GM23338 (cell line): ENCODE data around the gene CD4. TPM values are rescaled to one million over a fixed set of nuclear protein-coding genes. Genes with fewer than 3 reads are reported as not detected.

Source experiments
- ATAC-seq: fragments of 200-7000 bp; cut with Tn5 transposase; 3 replicates; pipeline ENCODE4 v1.9.1; 2020
- DNase-seq: peaks from one replicate; pipeline ENCODE4 v3.0.0-alpha.2; 2015; ENCODE audit warnings: low spot score
- H2AFZ ChIP-seq: fragments of 200-600 bp; sonication (generic); 2 replicates; pipeline ENCODE4 v1.8.0; 2016; ENCODE audit warnings: antibody characterized with exemption, mild to moderate bottlenecking, moderate library complexity
- H3F3A ChIP-seq: fragments of 200-600 bp; sonication (generic); replicated peaks from 2 replicates; pipeline ENCODE4 v1.8.0; 2017; ENCODE audit warnings: antibody characterized with exemption, mixed run types, low read depth
- H3K27ac ChIP-seq: fragments of 200-600 bp; sonication (generic); 2 replicates; pipeline ENCODE4 v1.6.1; 2016; ENCODE audit warnings: low read depth
- H3K27me3 ChIP-seq: fragments of 200-600 bp; sonication (generic); 2 replicates; pipeline ENCODE4 v1.8.0; 2016; ENCODE audit warnings: mild to moderate bottlenecking, mixed run types, moderate library complexity; ENCODE audit not compliant: insufficient read depth
- H3K36me3 ChIP-seq: fragments of 200-600 bp; sonication (generic); 2 replicates; pipeline ENCODE4 v1.8.0; 2016; ENCODE audit warnings: mild to moderate bottlenecking; ENCODE audit not compliant: insufficient read depth
- H3K4me1 ChIP-seq: fragments of 200-600 bp; sonication (generic); 2 replicates; pipeline ENCODE4 v1.8.0; 2016; ENCODE audit warnings: mild to moderate bottlenecking, moderate library complexity; ENCODE audit not compliant: insufficient read depth
- H3K4me2 ChIP-seq: fragments of 200-600 bp; sonication (generic); 2 replicates; pipeline ENCODE4 v1.7.1; 2017; ENCODE audit warnings: mixed run types
- H3K4me3 ChIP-seq: fragments of 200-600 bp; sonication (generic); 2 replicates; pipeline ENCODE4 v1.6.1; 2016; ENCODE audit warnings: mixed run types
- H3K79me2 ChIP-seq: fragments of 200-600 bp; sonication (generic); replicated peaks from 2 replicates; pipeline ENCODE4 v1.8.0; 2017; ENCODE audit warnings: mild to moderate bottlenecking; ENCODE audit not compliant: insufficient read depth
- H3K9me2 ChIP-seq: fragments of 200-600 bp; sonication (generic); 2 replicates; pipeline ENCODE4 v1.8.0; 2017; ENCODE audit not compliant: insufficient read depth
- H4K20me1 ChIP-seq: fragments of 200-600 bp; sonication (generic); replicated peaks from 2 replicates; pipeline ENCODE4 v1.8.0; 2017; ENCODE audit warnings: mild to moderate bottlenecking; ENCODE audit not compliant: insufficient read depth
- H3K27ac Mint-ChIP-seq: 2 replicates; pipeline ENCODE4 v1.8.0; 2020; ENCODE audit warnings: inconsistent platforms, mild to moderate bottlenecking, moderate library complexity, mixed read lengths
- H3K27me3 Mint-ChIP-seq: 3 replicates; pipeline ENCODE4 v1.8.0; 2022; ENCODE audit warnings: low read depth, mild to moderate bottlenecking, moderate library complexity, mixed read lengths, inconsistent platforms; ENCODE audit not compliant: insufficient read depth, poor library complexity
- H3K36me3 Mint-ChIP-seq: 3 replicates; pipeline ENCODE4 v1.8.0; 2021; ENCODE audit warnings: low read depth, mild to moderate bottlenecking, inconsistent platforms, moderate library complexity, mixed read lengths
- H3K4me1 Mint-ChIP-seq: 3 replicates; pipeline ENCODE4 v1.8.0; 2020; ENCODE audit warnings: mild to moderate bottlenecking, inconsistent platforms, mixed read lengths
- H3K4me3 Mint-ChIP-seq: 3 replicates; pipeline ENCODE4 v1.8.0; 2021; ENCODE audit warnings: moderate library complexity, mild to moderate bottlenecking, inconsistent platforms, mixed read lengths
- H3K9me3 Mint-ChIP-seq: 3 replicates; pipeline ENCODE4 v1.8.0; 2020; ENCODE audit warnings: moderate library complexity, mild to moderate bottlenecking, inconsistent platforms, mixed read lengths
- CREB1 ChIP-seq: fragments of 250-450 bp; sonication (Bioruptor Pico); IDR thresholded peaks from 2 replicates; pipeline ENCODE4 v1.5.0; 2020; ENCODE audit warnings: low read depth, mild to moderate bottlenecking, moderate library complexity
- EZH2 ChIP-seq: fragments of 200-600 bp; sonication (generic); IDR thresholded peaks from one replicate; pipeline ENCODE4 v1.8.0; 2017; ENCODE audit warnings: antibody characterized with exemption, mild to moderate bottlenecking, low read depth; ENCODE audit not compliant: unreplicated experiment
- EZH2phosphoT487 ChIP-seq: fragments of 200-600 bp; sonication (generic); IDR thresholded peaks from one replicate; pipeline ENCODE4 v1.8.1; 2018; ENCODE audit warnings: antibody characterized with exemption; ENCODE audit not compliant: unreplicated experiment
- JUNB ChIP-seq: IDR thresholded peaks from one replicate; pipeline ENCODE4 v1.6.1; 2016; ENCODE audit warnings: antibody characterized with exemption; ENCODE audit not compliant: unreplicated experiment
- POLR2AphosphoS5 ChIP-seq: IDR thresholded peaks from 2 replicates; pipeline ENCODE4 v1.6.1; 2016; ENCODE audit warnings: antibody characterized with exemption, low read depth
- STAT1 ChIP-seq: IDR thresholded peaks from one replicate; pipeline ENCODE4 v1.6.1; 2016; ENCODE audit warnings: antibody characterized with exemption; ENCODE audit not compliant: unreplicated experiment
- ZNF114 ChIP-seq: fragments of 250-450 bp; sonication (Bioruptor Pico); IDR thresholded peaks from 2 replicates; pipeline ENCODE4 v1.5.0; 2020; ENCODE audit warnings: mild to moderate bottlenecking, moderate library complexity
- ZNF331 ChIP-seq: fragments of 250-450 bp; sonication (Bioruptor Pico); IDR thresholded peaks from 2 replicates; pipeline ENCODE4 v1.5.0; 2020; ENCODE audit warnings: low read depth, mild to moderate bottlenecking, moderate library complexity
- polyA plus RNA-seq: library from polyadenylated mRNA; unstranded; fragments of >200 nt; fragmentation: Nextera tagmentation; extraction: Ambion mirVana; gene quantifications from 2 replicates; pipeline ENCODE4 v1.2.1, GENCODE V29; 2016
- total RNA-seq: library from RNA; depleted of rRNA; stranded (reverse); fragments of >200 nt; shearing (Covaris generic); gene quantifications from 2 replicates; pipeline ENCODE4 v1.2.3, GENCODE V29; 2014
- TF ChIP-seq, protein P1 (sequence below): IDR thresholded peaks from one replicate; pipeline ENCODE4 v1.6.1; 2018; ENCODE audit warnings: antibody characterized with exemption; ENCODE audit not compliant: unreplicated experiment
- TF ChIP-seq, protein P2 (sequence below), 2 experiments: fragments of 200-600 bp in 1 of 2; sonication (generic) in 1 of 2; conservative IDR thresholded peaks; 2 replicates each; pipeline versions ENCODE4 v1.5.1 to v1.6.1; 2016 to 2017; ENCODE audit warnings: antibody characterized with exemption in 2 of 2, low read depth in 2 of 2, mild to moderate bottlenecking in 2 of 2, moderate library complexity in 1 of 2

CD4 gene
- total and polyA plus RNA-seq, 2 experiments from 2014 or later: 1.5 to 2.0 TPM

DNA sequence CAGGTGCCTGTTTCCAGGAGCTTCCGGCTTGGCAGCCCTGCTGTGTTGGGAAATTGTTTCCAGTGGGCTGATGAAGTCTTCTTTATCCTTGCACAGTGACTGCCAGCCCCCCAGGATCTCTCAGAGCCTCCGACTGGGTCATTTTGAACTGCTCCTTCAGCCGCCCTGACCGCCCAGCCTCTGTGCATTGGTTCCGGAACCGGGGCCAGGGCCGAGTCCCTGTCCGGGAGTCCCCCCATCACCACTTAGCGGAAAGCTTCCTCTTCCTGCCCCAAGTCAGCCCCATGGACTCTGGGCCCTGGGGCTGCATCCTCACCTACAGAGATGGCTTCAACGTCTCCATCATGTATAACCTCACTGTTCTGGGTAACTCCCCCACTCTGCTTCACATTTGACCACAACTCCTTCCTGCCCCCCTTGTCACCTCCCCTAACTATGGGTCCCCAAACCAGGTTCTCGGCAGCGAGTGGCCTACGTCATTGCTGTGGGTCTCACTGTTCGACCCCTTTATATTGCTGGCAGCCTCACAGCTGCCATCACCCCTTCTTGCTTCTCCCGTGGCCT lies 14.7 kb upstream of the CD4 start:
- TF ChIP-seq JUNB: no peak
- TF ChIP-seq, protein P1, sequence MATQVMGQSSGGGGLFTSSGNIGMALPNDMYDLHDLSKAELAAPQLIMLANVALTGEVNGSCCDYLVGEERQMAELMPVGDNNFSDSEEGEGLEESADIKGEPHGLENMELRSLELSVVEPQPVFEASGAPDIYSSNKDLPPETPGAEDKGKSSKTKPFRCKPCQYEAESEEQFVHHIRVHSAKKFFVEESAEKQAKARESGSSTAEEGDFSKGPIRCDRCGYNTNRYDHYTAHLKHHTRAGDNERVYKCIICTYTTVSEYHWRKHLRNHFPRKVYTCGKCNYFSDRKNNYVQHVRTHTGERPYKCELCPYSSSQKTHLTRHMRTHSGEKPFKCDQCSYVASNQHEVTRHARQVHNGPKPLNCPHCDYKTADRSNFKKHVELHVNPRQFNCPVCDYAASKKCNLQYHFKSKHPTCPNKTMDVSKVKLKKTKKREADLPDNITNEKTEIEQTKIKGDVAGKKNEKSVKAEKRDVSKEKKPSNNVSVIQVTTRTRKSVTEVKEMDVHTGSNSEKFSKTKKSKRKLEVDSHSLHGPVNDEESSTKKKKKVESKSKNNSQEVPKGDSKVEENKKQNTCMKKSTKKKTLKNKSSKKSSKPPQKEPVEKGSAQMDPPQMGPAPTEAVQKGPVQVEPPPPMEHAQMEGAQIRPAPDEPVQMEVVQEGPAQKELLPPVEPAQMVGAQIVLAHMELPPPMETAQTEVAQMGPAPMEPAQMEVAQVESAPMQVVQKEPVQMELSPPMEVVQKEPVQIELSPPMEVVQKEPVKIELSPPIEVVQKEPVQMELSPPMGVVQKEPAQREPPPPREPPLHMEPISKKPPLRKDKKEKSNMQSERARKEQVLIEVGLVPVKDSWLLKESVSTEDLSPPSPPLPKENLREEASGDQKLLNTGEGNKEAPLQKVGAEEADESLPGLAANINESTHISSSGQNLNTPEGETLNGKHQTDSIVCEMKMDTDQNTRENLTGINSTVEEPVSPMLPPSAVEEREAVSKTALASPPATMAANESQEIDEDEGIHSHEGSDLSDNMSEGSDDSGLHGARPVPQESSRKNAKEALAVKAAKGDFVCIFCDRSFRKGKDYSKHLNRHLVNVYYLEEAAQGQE: no peak
- TF ChIP-seq EZH2phosphoT487: no peak
- TF ChIP-seq CREB1 (CRISPR knock-in tag): no peak
- TF ChIP-seq, protein P2, sequence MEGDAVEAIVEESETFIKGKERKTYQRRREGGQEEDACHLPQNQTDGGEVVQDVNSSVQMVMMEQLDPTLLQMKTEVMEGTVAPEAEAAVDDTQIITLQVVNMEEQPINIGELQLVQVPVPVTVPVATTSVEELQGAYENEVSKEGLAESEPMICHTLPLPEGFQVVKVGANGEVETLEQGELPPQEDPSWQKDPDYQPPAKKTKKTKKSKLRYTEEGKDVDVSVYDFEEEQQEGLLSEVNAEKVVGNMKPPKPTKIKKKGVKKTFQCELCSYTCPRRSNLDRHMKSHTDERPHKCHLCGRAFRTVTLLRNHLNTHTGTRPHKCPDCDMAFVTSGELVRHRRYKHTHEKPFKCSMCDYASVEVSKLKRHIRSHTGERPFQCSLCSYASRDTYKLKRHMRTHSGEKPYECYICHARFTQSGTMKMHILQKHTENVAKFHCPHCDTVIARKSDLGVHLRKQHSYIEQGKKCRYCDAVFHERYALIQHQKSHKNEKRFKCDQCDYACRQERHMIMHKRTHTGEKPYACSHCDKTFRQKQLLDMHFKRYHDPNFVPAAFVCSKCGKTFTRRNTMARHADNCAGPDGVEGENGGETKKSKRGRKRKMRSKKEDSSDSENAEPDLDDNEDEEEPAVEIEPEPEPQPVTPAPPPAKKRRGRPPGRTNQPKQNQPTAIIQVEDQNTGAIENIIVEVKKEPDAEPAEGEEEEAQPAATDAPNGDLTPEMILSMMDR (conservative IDR thresholded peaks at IDR 0.05; ENCODE audit: low read depth in 2 of 2): no peak
- TF ChIP-seq POLR2AphosphoS5: no peak
- H2AFZ ChIP-seq: peak overlapping the region; percentile 76; the same call in 1 of the 2 replicates
- peak overlapping the region; percentile 87 for H3K4me2 ChIP-seq
- H3K79me2 ChIP-seq: no peaks in the 10 kb centered on the region
- H4K20me1 ChIP-seq: peaks cover 4% of the 10 kb centered on the region; the same call in 1 of the 2 replicates
- peaks cover 23% of the 10 kb centered on the region; the same call in 1 of the 2 replicates for H3F3A ChIP-seq
- H3K4me1 ChIP-seq: peaks cover 31% of the 10 kb centered on the region
- H3K36me3 ChIP-seq: no peaks in the 10 kb centered on the region
- H3K9me3 Mint-ChIP-seq: no peaks in the 10 kb centered on the region; the same call in 2 of the 3 replicates
- no peak for DNase-seq
- H3K4me1 Mint-ChIP-seq: peaks cover 67% of the 10 kb centered on the region
- no peak overlapping the region for H3K27ac Mint-ChIP-seq
- no peak overlapping the region for H3K27ac ChIP-seq
- peak overlapping the region; percentile 64 for H3K4me3 ChIP-seq
- peaks cover 58% of the 10 kb centered on the region for H3K27me3 Mint-ChIP-seq
- H3K9me2 ChIP-seq: no peaks in the 10 kb centered on the region
- peaks cover 72% of the 10 kb centered on the region for H3K27me3 ChIP-seq
- H3K4me3 Mint-ChIP-seq: peak overlapping the region; percentile 54
- ATAC-seq: no peak
- peaks cover 23% of the 10 kb centered on the region for H3K36me3 Mint-ChIP-seq

DNA sequence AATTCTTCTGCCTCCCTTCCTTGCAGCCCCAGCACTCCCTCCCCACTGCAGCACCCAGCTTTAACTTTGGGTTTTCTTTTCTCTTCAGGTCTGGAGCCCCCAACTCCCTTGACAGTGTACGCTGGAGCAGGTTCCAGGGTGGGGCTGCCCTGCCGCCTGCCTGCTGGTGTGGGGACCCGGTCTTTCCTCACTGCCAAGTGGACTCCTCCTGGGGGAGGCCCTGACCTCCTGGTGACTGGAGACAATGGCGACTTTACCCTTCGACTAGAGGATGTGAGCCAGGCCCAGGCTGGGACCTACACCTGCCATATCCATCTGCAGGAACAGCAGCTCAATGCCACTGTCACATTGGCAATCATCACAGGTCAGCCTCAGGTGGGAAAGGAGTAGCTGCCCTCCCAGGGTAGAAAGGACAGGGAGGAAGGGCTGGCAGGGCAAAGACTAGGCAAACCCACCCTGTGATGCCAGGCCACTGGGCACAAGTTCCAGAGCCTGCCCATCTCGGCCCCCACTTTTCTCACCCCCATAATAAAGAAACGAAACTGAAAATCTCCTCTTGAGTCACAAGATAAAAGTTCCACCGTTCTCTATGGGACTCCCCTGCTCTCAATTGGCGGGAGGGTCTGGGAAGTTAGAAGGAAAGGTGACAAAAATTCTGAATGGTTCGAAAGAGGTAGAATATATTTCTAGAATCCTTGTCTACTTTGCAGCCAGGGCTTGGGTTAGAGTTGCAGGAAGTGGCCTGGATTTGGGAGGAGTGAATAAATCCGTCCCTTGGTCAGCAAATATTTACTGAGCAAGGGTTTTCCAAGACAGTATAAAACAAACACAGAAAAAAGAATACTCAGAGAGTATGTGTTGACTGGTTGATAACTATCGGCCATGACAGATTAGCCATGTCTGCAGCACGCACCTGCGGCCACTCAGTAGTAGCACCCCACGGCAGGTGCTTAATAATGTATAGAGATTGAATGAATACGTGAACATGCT lies 13.8 kb upstream of the CD4 start:
- H3K9me2 ChIP-seq: no peaks in the 10 kb centered on the region
- no peak for DNase-seq
- Mint-ChIP-seq H3K27ac (no peak overlapping the region), H3K9me3 (no peaks in the 10 kb centered on the region; the same call in 2 of the 3 replicates), H3K4me1 (peaks cover 64% of the 10 kb centered on the region), H3K27me3 (peaks cover 61% of the 10 kb centered on the region), H3K36me3 (peaks cover 17% of the 10 kb centered on the region), H3K4me3 (peak overlapping the region; percentile 54; the same call in 2 of the 3 replicates)
- no peak overlapping the region for H3K27ac ChIP-seq
- no peaks in the 10 kb centered on the region for H3K36me3 ChIP-seq
- H3K4me1 ChIP-seq: peaks cover 28% of the 10 kb centered on the region
- no peaks in the 10 kb centered on the region for H3K79me2 ChIP-seq
- peaks cover 72% of the 10 kb centered on the region for H3K27me3 ChIP-seq
- no peak for ATAC-seq
- no peak for TF ChIP-seq EZH2
- no peak for TF ChIP-seq EZH2phosphoT487
- TF ChIP-seq, protein P1: no peak
- no peak for TF ChIP-seq STAT1
- no peak for TF ChIP-seq ZNF331 (CRISPR knock-in tag)
- no peak for TF ChIP-seq ZNF114 (CRISPR knock-in tag)
- TF ChIP-seq CREB1 (CRISPR knock-in tag): no peak
- H3K4me3 ChIP-seq: no peak overlapping the region
- H3K4me2 ChIP-seq: no peak overlapping the region
- H3F3A ChIP-seq: peaks cover 20% of the 10 kb centered on the region; the same call in 1 of the 2 replicates
- peaks cover 3% of the 10 kb centered on the region; the same call in 1 of the 2 replicates for H4K20me1 ChIP-seq
- no peak overlapping the region for H2AFZ ChIP-seq
